Smooth muscle cell of bladder (primary cell): ENCODE measurements around the gene RNF135. TPM values are rescaled to one million over a fixed set of nuclear protein-coding genes. Genes with fewer than 3 reads are reported as not detected.

ENCODE experiments used
- total RNA-seq: library from RNA; depleted of rRNA; stranded (reverse); fragments of >200 nt; gene quantifications from 2 replicates; pipeline ENCODE4 v1.2.3, GENCODE V29; 2014

The RNF135 gene
- total RNA-seq: 9.7 and 11.3 TPM in 2 replicates

DNA sequence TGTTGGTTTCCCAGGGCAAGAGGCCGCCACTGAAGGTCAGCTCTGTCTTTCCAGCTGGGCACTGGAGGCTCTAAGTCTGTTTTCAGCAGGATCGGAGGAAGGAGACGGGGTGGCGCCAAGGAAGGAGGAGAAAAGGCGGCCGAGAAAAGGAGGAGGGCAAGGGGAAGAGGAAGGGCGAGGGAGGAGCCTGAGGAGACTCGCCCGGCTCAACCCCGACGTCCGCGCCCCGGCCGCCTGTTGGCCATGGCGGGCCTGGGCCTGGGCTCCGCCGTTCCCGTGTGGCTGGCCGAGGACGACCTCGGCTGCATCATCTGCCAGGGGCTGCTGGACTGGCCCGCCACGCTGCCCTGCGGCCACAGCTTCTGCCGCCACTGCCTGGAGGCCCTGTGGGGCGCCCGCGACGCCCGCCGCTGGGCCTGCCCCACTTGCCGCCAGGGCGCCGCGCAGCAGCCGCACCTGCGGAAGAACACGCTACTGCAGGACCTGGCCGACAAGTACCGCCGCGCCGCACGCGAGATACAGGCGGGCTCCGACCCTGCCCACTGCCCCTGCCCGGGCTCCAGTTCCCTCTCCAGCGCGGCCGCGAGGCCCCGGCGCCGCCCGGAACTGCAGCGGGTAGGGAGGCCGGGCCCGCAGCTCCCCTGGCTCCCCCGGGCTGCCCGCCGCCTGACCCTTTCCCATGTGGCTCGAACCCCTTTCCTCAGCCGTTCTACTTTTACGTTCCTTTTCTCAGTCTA is at the start of gene RNF135:
RNF135 (plus strand) TSS at position 209 of the 737 bp plus-strand sequence; CDS start at position 244, 35 bp downstream.

GRCh38 chr17:30921544-30922196 is 49.2 kb upstream of the RNF135 start, which contains the start of gene ADAP2:
Gene ADAP2, plus strand, starts transcription at chr17:30921945. Its CDS starts 70 bp downstream, at chr17:30922015.

Other genes starting within 250 kb of the RNF135 start
- gene CRLF3, start 146.3 kb upstream of the RNF135 start, total RNA-seq: 9.5 and 9.9 TPM in 2 replicates
- 0.43 and 0.55 TPM in 2 replicates for gene ATAD5, start 139.1 kb upstream of the RNF135 start, total RNA-seq
- 6.8 and 10.2 TPM in 2 replicates for gene TEFM, start 64.8 kb upstream of the RNF135 start, total RNA-seq
- gene ADAP2, start 49.1 kb upstream of the RNF135 start, total RNA-seq: 0.57 and 0.83 TPM in 2 replicates
- gene NF1, start 123.9 kb downstream of the RNF135 start, total RNA-seq: 42.8 and 46.8 TPM in 2 replicates